Measurements from ENCODE around the gene HSP90B1. TPM values are rescaled to one million over a fixed set of nuclear protein-coding genes. Genes with fewer than 3 reads are reported as not detected.

HSP90B1 gene
- total RNA-seq, 4 donors from 2014 or later: 206 to 319 (median 209) TPM

DNA sequence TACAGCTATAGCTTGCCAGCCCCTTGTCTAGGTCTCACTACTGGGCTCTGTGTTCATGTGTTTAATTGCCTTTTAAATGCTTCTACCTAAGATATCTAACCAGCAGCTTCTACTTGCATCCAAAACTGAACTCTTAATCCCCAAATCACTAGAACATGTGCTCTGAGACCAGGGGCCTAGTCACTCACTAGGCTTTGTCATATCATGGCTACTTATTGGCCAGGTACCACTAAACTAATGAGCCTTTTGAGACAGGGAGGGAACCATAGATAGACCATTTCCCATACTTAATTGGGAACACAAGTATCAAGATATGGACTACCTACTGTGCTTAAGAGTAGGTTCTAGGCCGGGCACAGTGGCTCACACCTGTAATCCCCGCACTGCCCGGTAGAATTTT, 6.5 kb downstream of the HSP90B1 start:
- TF ChIP-seq, protein P1, sequence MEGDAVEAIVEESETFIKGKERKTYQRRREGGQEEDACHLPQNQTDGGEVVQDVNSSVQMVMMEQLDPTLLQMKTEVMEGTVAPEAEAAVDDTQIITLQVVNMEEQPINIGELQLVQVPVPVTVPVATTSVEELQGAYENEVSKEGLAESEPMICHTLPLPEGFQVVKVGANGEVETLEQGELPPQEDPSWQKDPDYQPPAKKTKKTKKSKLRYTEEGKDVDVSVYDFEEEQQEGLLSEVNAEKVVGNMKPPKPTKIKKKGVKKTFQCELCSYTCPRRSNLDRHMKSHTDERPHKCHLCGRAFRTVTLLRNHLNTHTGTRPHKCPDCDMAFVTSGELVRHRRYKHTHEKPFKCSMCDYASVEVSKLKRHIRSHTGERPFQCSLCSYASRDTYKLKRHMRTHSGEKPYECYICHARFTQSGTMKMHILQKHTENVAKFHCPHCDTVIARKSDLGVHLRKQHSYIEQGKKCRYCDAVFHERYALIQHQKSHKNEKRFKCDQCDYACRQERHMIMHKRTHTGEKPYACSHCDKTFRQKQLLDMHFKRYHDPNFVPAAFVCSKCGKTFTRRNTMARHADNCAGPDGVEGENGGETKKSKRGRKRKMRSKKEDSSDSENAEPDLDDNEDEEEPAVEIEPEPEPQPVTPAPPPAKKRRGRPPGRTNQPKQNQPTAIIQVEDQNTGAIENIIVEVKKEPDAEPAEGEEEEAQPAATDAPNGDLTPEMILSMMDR (IDR thresholded peaks at IDR 0.05): no peak
- no peak for TF ChIP-seq POLR2A (IDR thresholded peaks at IDR 0.05)
- peaks cover 5 to 43% (median 18%) of the 10 kb centered on the region in 3 donors for H3K4me1 ChIP-seq
- intact Hi-C loops (cut with DNase I): no loop called here
- no peak overlapping the region for H3K27ac ChIP-seq
- 95 to 98% methylated on average over 3 of the region's 3 CpGs for WGBS, 2 donors
- H3K27me3 ChIP-seq: no peaks in the 10 kb centered on the region
- no peak for DNase-seq
- H3K9me3 ChIP-seq: no peaks in the 10 kb centered on the region
- peaks cover 15 to 96% (median 41%) of the 10 kb centered on the region in 3 donors for H3K36me3 ChIP-seq
- no peak overlapping the region for H3K4me3 ChIP-seq

DNA sequence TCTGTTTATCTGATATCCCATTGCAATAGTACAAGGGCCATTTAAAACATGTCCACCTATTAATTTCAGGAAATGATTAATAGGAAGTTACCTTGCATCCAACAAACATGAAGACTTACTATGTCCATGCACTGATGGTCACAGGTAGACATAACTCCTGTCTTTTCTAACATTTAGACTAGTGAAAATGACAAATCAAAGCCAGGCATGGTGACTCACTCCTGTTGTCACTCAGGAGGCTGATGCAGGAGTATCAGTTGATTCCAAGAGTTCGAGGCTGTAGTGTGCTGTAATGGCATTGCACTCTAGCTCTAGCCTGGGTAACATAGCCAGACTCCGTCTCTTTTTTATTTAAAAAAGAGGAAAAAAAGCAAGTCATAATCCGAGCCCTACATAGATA, 14.8 kb downstream of the HSP90B1 start:
- Histone ChIP-seq H3K36me3 (peaks cover 28 to 100% (median 83%) of the 10 kb centered on the region in 3 donors), H3K9me3 (no peaks in the 10 kb centered on the region), H3K4me1 (no peaks in the 10 kb centered on the region), H3K27ac (no peak overlapping the region), H3K27me3 (no peaks in the 10 kb centered on the region), H3K4me3 (no peak overlapping the region)
- intact Hi-C loops (cut with DNase I): no loop called here
- TF ChIP-seq, protein P1 (IDR thresholded peaks at IDR 0.05): no peak
- TF ChIP-seq POLR2A (IDR thresholded peaks at IDR 0.05): no peak
- no peak for DNase-seq
- 84 to 98% methylated on average over 3 of the region's 3 CpGs for WGBS, 2 donors

DNA sequence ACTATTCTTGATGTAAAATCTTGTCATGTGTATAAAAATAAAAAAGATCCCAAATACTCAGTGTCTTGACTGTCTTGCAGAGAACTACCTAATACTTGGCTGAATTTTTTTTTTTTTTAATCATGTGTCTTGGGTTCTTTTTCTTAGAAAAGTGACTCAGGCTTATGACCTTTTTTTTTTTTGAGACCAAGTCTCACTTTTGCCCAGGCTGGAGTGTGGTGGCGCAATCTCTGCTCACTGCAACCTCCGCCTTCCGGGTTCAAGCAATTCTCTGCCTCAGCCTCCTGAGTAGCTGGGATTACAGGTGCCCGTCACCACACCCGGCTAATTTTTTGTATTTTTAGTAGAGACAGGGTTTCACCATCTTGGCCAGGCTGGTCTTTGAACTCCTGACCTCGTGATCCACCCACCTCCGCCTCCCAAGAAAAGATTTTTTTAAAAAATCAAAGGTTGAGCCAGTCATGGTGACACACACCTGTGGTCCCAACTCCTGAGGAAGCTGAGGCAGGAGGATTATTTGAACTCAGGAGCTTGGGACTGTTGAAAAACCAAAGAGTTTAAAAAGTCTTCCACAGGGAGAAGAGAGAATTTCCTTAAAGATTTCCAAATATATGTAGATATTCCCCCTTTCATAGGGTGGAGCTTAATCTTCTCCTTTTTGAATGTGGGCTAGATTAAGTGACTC, 17.8 kb downstream of the HSP90B1 start:
- peaks cover 26 to 100% (median 83%) of the 10 kb centered on the region in 3 donors for H3K36me3 ChIP-seq
- intact Hi-C loops (cut with DNase I): no loop called here
- TF ChIP-seq, protein P1 (IDR thresholded peaks at IDR 0.05): no peak
- TF ChIP-seq POLR2A (IDR thresholded peaks at IDR 0.05): no peak
- H3K4me1 ChIP-seq: no peaks in the 10 kb centered on the region
- no peak overlapping the region for H3K27ac ChIP-seq
- no peak overlapping the region for H3K4me3 ChIP-seq
- no peaks in the 10 kb centered on the region for H3K9me3 ChIP-seq
- no peak for DNase-seq
- 84 to 88% methylated on average over 7 of the region's 7 CpGs for WGBS, 2 donors
- H3K27me3 ChIP-seq: no peaks in the 10 kb centered on the region

DNA sequence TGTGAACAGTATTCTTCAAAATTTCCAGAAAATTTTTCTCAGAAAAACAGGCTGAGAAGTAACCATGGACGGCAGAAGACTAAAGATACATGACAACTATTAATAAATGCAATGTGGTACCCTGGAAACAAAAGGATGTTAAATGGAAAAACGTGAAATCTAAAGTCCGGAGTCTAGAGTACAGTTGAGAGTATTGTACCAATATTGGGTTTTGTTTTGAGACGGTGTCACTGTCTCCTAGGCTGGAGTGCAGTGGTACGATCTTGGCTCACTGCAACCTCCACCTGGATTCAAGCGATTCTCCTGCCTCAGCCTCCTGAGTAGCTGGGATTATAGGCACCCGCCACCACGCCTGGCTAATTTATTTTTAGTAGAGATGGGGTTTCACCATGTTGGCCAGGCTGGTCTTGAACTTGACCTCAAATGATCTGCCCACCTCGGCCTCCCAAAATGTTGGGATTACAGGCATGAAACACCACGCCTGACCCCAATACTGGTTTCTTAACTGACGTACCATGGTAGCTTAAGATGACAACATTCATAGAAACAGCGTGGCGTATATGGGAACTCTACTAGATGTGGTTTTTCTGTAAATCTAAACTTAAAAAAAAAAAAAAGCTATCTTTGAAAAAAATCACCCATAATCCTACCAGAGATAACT, 18.7 kb downstream of the HSP90B1 start:
- Histone ChIP-seq H3K36me3 (peaks cover 18 to 100% (median 85%) of the 10 kb centered on the region in 3 donors), H3K27ac (no peak overlapping the region), H3K27me3 (no peaks in the 10 kb centered on the region), H3K4me3 (no peak overlapping the region), H3K9me3 (no peaks in the 10 kb centered on the region), H3K4me1 (no peaks in the 10 kb centered on the region)
- DNase-seq: no peak
- WGBS, 2 donors: 79 to 83% methylated on average over 13 of the region's 13 CpGs
- intact Hi-C loops (cut with DNase I): no loop called here
- TF ChIP-seq, protein P1 (IDR thresholded peaks at IDR 0.05): no peak
- no peak for TF ChIP-seq POLR2A (IDR thresholded peaks at IDR 0.05)

DNA sequence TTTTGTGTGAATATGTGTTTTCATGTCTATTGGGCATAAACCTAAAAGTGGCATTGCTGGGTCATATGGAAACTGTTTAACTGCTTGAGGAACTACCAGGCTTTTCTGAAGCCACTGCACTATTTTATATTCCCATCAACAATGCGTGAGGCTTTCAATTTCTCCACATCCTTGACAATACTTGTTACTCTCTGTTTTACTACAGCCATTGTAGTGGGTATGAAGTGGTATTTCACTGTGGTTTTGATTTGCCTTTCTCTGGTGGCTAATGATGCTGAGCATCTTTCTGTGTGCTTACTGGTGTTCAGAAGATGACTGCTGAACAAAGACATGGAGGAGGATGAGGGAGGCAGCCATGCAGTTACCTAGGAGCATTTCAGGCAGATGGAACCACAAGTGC, 22.3 kb downstream of the HSP90B1 start:
- H3K27me3 ChIP-seq: no peaks in the 10 kb centered on the region
- H3K27ac ChIP-seq: no peak overlapping the region
- TF ChIP-seq POLR2A (IDR thresholded peaks at IDR 0.05): no peak
- TF ChIP-seq, protein P1 (IDR thresholded peaks at IDR 0.05): no peak
- H3K36me3 ChIP-seq: peaks cover 11 to 71% (median 51%) of the 10 kb centered on the region in 3 donors
- no peaks in the 10 kb centered on the region for H3K9me3 ChIP-seq
- WGBS, 2 donors: 35 to 88% methylated on average over 1 of the region's 1 CpG
- intact Hi-C loops (cut with DNase I): loop anchor here (10.0 kb wide), 1 partner anchor 112 kb away; the partner anchor contains the start of gene HCFC2
- DNase-seq: no peak
- peaks cover 9 to 25% (median 13%) of the 10 kb centered on the region in 3 donors for H3K4me1 ChIP-seq
- H3K4me3 ChIP-seq: no peak overlapping the region
